Measurements from ENCODE around the gene GPR137. TPM values are rescaled to one million over a fixed set of nuclear protein-coding genes. Genes with fewer than 3 reads are reported as not detected.
A peak's percentile ranks its signal among the peaks of the same experiment; 100 is the strongest.

Gene GPR137
- total RNA-seq, 1 experiment from 2014 or later: 60.8 TPM

DNA sequence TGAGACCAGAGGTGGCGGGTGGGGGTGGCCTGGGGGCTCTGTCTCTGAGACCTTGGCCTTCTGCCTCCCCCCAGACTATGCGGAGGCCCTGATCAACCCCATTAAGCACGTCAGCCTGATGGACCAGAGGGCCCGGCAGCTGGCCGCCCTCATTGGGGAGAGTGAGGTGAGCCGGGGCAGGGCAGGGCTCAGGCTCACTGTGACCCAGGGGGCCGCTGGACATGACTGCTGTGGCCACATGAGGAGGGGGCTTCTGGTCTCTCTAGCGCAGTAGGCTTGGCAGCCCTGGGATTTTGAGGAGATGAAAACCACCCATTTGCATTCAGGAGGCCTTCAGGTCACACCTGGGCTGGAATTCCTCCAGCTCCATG lies 21.7 kb upstream of the GPR137 start:
- DNase-seq (ENCODE audit: low spot score): no peak

DNA sequence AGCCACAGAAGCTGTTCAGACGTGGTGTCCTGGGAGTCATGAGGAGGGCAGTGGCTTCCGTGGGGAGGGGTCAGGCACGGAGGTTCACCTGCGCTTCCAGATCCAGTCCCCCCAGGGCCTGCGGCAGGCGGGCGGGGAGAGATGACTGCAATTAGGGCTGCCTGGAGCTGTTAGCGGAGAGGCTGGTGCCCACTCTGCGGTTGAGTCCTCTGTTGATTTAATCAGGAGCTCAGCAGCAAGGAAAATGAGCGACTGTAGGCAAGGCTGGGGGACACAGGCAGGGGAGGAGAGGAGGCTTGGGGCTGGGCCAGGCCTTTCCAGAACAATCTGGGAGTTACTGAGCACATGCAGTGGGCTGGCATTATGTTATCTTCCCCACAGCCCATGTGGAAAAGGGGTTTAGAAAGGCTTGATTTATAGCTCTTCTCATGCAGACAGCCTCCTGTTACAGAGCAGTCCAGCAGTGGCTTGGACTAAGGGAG lies 21.2 kb upstream of the GPR137 start:
- no peak for DNase-seq (ENCODE audit: low spot score)

DNA sequence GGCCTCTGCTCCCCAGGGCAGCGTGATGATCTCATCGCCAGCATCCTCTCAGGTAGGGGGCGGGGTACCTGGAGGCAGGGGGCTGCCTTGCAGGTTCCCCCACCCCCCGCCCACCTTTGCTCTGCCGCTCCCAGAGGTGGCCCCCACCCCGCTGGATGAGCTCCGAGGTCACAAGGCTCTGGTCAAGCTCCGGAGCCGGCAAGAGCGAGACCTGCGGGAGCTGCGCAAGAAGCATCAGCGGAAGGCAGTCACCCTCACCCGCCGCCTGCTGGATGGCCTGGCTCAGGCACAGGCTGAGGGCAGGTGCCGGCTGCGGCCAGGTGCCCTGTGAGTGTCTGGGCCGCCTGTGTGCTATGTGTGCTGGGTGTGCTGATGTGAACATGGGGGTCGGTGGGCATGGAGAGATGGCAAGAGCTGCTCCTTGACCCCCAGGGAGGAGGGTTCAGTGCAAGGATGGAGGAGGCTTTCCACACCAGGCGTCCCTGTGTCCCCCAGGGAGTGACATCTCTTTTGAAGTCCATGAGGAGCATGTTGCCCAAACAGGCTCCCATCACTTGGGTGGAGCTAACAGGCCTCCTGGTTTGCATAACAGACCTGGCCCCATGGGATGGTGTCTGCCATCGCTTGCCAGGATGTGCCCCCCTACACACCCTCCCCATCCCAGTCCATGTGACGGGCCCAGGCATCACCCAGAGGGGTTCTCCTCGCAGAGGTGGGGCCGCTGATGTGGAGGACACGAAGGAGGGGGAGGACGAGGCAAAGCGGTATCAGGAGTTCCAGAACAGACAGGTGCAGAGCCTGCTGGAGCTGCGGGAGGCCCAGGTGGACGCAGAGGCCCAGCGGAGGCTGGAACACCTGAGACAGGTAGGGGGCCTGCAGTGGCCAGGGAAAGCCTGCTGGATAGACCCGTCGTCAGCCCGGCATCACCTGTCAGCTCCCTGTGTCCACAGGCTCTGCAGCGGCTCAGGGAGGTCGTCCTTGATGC lies 20.2 kb upstream of the GPR137 start:
- DNase-seq (ENCODE audit: low spot score): no peak

DNA sequence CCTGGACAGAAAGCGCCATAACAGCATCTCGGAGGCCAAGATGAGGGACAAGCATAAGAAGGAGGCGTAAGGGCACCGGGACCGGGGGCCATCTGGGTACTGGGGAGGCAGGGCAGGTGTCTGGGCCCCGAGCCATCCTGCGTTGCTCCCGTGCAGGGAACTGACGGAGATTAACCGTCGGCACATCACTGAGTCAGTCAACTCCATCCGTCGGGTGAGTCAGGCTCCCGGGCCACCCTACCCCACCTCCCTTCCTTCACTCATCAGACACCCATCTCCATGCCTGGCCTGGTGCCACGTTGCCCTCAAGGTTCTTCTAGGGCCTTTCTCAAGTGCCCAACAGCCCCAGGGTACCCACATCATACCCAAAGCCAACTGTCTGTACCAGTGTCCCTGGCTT lies 19.3 kb upstream of the GPR137 start:
- DNase-seq (ENCODE audit: low spot score): peak; percentile 78

DNA sequence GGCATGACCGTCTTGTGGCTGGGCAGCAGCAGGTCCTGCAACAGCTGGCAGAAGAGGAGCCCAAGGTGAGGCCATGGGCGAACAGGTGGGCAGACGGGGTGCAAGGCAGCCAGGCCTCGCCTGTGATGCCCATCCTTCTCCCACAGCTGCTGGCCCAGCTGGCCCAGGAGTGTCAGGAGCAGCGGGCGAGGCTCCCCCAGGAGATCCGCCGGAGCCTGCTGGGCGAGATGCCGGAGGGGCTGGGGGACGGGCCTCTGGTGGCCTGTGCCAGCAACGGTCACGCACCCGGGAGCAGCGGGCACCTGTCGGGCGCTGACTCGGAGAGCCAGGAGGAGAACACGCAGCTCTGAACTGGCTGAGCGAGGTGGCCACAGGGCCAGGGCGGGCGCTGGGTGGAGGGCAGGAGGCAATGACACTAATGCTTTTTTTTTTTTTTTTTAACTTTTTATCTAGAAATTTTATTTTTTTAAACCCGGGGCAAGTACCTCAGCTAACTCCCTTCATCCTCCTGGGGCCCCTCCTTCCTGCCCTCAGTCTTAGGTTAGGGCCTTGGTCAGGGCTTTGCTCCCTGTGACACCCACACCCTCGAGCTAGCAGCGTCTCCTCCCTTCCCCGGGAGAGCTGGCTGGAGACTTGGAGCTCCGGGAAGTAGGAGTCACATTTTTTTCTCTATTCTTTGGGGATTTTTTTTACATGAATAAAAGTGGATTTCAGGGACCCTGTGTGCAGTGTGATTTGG lies 18.3 kb upstream of the GPR137 start:
- DNase-seq (ENCODE audit: low spot score): no peak

DNA sequence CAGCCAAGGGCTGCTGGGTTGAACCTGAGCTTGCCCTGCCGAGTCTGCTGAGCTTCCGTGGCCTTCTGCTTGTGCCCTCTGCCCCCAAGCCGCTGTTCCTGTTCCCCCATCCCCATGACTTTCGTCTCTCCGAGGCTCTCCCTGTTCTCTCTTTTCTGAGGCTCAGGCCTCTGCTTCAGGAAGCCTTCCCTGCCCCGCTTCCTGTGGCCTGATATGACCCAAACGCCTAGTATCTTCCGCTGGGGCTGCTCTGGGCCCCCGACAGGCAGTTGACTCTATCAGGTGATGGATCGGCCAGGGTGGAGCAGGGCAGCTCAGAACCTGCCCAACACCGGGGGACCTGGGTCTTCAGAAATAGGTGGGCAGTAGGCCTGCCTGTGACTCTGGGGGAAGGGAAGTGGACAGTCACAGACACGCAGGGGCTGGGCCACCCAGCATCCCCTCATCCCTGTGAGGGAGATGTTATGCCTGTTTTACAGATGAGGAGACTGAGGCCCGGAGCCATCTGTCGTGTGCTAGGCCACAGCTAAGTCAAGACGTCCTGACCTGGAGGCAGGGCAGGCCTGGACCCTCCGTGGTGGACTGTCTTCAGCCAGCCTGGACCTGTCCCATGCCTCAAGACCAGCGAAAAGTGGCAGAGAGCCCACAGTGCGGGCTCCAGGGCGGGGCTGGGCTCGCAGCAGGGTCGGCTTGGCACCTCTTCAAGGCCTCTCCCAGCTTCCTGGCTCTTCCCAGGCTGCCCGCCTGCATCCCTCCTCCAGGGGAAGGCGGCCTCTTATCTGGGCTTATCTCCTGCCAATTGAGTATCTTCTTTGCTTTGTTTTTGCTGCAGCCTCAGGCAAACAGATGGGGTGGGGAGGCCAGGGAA lies 17.4 kb upstream of the GPR137 start:
- peak; percentile 91 for DNase-seq (ENCODE audit: low spot score)

DNA sequence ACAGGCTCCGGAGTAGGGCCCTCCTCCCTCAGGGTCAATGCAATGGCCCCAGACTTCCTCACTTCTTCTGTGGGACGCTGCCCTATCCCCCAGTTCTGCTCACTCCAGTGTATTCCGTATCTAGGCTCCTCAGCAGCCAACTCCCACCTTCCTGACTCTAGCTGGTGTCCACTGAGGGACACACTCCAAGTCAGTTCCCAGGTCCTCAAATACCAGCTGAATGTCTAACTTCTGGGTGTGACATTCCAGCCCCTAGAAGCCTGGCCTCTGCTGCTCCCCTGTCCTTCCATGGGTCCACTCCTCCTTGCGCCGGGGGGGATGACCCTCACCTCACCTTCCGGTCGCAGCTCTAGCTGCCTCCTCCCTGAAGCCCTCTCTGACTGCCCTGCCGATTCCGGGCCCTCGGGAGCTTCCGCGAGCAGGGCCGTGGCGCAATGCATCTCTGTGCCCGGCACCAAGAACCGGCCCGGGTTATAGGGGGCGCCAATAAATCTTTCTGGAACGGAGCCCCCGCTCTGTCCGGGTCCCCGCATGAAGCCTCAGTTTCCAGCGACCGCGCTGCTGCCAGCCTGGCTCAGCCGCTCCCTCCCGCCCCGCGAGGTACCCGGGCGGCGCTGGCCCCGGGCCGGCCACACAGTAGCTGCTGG lies 16.6 kb upstream of the GPR137 start:
- DNase-seq (ENCODE audit: low spot score): peak; percentile 63

DNA sequence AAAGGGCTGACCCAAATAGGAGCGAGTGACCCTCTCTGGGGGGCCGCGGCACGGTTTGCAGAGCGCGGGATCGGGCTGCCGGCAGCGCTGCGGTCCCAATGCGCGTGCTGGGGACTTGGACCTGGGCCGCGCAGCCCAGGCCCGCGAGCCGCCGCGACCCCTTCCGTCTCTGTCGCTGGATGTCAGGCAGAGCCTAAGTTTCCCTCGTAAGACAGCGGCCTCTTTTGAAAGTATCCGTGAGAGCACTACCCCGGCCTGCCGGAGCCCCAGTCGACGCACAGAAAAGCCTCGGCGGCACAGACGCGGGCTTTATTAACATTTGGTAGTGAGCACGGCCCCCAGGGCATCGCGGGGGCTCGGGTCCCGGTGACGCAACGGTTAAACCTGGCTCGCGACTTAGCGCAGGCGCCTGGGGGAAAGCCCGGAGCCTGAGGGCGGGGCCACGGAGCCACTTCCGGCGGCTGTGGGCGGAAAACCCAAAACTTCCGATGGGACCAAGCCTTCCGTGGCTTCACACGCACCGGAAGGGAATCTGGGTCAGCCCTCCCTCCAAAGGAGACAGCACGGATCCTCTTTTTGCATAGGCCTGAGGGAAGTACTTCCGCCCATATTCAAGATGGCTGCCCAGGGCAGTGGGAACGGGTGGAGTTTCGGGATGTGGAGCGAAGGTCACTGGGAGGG lies 16.0 kb upstream of the GPR137 start:
- DNase-seq (ENCODE audit: low spot score): peak; percentile 98

DNA sequence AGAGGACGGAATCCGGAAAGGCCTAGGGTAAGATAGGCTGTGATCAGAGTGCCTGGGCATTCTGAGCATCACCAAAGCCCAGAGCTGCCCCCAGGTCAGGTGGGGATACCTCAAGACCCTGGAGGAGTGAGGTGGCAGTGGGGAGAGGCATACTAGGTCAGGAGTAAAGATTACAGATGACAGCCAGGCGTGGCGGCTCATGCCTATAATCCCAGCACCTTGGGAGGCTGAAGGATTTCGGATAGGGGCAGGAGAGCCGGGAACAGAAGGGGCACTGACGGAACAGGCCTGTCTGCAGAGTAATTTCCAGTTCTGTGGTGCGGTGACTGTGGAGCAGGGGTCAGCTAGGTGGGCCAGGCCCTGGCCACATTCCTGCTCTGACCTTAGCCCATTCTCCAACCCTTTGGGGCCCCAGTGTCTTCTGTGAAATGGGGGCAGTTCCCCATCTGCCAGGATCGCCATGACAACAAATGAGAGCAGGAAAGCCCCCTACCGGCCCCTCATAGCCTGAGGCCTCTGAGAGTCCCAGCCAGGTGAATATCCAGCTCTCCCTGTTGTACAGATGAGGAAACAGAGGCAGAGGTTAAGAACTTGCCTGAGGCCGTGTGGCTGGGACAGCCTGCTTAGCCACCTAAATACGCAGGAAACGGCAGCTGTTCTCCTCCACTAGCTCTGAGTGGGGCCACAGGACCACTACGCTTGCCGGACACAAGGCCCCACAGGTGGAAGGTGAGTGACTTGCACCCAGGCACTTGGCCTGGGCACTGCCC lies 10.4 kb upstream of the GPR137 start:
- DNase-seq (ENCODE audit: low spot score): no peak

DNA sequence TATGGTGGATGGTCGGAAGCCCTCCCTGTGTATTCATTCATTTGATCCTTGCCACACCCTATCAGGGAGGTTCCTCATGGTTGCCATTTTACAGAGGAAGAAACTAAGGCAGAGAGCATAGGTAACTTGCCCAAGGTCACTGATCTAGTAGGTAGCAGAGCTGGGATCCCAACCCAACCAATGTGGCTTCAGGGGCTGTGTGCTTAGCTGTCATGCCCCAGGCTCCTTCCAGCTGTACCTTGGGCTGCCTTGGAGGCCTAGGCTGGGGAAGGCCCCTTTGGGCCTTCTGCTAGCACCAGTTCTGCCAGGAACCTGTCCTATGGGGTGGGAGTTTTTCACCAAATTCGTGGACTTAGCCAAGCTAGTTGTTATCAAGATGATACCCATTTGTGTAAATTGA lies 9.8 kb upstream of the GPR137 start:
- DNase-seq (ENCODE audit: low spot score): no peak

DNA sequence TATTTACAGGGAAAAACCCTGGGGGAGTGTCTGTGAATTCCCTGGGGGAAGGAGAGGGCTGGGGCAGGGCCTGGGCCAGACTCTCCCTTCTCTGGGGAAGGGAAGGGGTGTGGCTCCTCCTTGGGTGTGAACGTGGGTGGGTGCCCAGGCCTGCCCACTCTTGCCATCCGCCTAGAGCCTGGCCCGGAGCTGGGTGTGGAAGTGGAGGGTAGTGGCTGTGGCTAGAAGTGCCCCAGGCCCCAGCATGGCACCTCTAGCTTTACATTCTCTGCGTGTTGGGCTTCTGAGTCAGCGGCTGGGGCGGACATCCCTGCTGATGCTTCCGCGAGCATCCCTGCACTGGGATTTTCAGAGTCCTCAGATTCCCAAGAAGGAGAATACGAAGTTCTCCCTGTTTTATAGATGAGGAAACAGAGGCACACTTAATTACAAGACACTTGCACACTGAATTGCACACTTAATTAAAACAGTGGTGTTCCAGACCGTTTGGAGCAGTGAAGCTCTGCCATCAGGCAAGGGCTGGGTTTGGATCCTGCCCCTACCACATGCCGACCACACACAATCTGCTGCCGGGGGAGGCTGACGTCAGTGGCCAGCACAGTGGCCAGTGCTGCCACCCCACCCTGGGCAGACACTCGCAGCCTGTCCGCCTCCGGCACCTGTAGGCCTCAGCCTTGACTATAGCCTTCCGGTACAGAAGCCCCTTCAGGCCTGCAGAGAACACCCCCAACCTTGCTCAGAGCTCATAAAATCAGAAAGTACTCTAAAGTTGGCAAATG lies 8.8 kb upstream of the GPR137 start:
- peak; percentile 96 for DNase-seq (ENCODE audit: low spot score)

DNA sequence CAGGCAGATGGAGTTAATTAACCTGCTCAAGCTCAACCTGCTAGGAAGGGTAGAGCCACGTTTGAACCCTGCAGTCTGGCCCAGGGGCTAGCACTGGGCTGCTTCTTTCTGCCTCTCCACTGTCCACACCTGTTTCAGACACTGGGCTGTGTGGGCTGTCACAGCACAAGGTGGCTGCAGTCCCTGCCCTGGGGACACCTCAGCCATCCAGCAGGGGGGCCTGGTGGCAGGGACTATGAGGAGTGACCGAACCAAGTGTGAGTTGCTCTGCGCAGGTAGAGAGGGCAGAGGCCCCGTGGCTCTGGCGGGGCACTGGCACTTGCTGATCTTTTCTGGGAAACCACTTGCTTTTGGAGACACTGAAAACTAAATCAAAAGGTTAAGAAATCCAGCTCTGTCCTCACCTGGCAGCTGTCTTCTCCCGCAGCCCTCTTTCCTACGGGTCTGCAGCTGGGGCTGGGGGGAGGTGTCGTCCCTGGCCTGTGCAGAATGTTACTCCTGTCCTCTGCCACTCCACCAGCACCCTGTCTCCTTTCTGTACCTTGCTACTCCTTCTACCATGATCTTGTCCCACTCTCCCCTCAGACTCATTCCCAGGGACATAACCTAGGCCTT lies 7.0 kb upstream of the GPR137 start:
- no peak for DNase-seq (ENCODE audit: low spot score)

DNA sequence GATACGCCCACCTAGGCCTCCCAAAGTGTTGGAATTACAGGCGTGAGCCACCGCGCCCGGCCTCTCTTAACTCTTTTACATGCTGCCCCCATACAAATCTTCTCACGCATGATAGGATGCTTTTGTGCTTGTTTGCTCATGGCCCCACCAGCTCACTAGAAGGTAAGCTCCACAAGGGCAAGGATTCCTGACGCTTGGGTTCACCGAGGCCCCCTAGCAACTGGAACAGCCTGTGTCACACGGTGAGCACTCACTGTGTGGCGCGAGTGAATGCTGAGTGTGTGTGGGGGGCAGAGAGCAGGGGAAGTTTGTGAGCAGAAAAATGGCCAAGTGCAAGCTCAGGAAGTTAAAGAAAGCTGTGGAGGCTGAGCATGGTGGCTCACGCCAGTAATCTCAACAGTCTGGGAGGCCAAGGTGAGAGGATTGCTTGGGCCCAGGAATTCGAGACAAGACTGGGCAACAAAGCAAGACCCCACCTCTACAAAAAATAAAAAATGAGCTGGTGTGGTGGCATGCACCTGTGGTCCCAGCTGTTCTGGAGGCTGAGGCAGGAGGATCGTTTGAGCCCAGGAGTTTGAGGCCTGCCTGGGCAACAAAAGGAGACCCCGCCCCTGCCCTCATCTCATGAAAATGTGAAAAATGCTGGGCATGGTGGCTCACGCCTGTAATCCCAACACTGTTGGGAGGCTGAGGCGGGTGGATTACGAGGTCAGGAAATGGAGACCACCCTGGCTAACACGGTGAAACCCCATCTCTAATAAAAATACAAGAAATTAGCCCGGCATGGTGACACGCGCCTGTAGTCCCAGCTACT lies 3.5 kb upstream of the GPR137 start:
- DNase-seq (ENCODE audit: low spot score): no peak

DNA sequence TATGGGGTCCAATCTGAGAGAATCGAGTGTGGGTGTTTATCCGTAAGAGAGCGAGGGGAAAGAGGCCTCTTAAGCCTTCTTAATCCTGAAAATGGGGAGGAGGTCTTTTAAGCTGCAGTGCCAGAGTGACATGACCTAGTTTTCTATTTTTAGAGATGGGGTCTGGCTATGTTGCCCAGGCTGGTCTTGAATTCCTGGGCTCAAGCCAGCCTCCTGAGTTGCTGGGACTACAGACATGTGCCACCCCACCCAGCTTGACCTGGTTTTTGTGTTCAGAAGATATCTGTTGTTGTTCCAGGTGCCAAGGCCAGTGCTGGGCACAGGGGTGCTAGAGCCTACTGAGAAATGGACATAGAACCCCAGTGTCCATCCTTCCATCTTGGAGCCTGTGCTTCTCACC lies 2.6 kb upstream of the GPR137 start:
- DNase-seq (ENCODE audit: low spot score): no peak

DNA sequence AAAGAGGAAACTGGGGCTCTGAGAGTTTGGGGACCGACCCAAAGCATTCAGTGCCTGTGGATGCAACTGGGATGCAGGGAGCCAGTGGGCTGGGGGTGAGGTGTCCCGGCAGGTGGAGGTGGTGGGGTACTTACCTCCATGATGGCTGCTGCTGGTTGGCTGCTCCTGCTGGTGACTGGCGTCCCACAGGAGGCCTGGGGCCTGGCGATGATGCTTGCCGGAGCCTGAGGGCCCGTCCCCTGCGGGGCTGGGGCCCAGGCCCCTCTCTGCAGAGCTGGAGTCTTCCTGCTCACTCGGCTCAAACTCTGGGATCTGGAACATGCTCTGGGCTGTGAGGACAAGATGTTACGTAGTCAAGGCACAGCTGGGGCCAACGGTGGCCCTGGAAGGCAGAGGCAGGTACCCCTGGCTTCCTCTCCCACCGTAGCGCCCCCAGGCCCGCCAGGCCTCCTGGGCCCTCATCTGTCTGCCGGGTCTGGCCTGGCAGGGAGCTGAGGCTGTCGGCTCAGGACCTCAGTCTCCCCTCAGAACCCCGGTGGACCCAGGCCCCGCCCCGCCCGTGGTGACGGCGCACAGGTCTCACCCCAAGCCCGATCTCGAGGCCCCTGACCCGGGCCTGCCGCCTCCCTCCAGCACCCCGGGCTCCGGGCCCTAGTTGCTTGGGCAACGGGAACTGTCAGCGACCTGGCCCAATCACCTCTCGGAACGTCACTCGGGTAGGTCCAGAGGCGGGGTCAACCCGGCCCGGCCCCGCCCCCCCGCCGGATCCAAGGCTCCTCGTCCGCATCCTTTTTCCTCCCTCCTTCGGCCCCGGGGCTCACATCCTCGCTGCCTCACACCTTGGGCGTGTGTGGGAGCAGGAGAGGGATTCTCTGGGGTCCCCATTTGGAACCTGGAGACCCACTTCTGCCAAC lies 1.3 kb upstream of the GPR137 start, which contains the start of gene BAD:
Gene BAD, minus strand, starts transcription at position 618 of the 914 bp plus-strand sequence. Its CDS starts 297 bp downstream, at position 321.
- DNase-seq (ENCODE audit: low spot score): peak; percentile 87
